HG03196 (cell line): ENCODE data around the gene IL12RB1.

ENCODE experiments used
- ATAC-seq: cut with Tn5 transposase; IDR thresholded peaks from one replicate; pipeline ENCODE4 v1.9.1; 2021; ENCODE audit not compliant: unreplicated experiment

The IL12RB1 gene

GRCh38 chr19:18086590-18087138 lies at the start of gene IL12RB1:
Gene IL12RB1, minus strand, starts transcription at chr19:18086934. Its CDS starts 111 bp downstream, at chr19:18086823.
- ATAC-seq: no peak

GRCh38 chr19:18135712-18136584 lies 49.2 kb upstream of the IL12RB1 start:
- ATAC-seq: no peak

DNA sequence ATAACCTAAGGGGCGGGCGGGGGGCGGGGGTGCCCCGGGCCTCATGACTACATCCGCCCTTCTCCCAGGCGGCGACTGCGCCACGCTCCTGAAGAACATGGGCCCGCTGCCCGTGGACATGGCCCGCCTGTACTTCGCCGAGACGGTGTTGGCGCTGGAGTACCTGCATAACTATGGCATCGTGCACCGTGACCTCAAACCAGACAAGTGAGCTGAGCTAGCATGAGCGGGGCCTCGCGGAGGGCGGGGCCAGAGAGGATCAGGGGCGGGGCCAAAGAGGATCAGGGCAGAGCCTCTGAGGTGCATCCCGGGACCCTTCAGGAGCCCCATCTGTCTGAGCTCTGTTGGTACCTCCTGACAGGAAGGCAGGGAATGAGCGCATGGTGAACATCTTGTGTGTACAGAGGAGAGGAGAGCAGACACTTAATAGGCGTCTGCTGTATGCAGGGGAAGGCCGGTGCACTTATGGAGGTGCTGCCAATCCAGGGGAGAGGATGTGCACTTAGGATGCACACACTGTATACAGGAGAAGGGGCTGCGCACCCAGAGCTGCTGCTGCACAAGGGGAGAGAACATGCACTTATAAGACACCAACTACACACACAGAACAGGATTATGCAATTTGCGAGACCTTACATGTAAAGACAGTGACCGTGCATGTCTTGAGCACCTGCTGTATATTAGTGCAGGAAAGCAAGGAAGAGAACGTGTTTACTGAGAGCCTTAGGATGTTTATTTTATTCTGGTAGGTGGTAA lies 45.3 kb upstream of the IL12RB1 start:
- no peak for ATAC-seq

GRCh38 chr19:18130523-18131242 lies 43.9 kb upstream of the IL12RB1 start:
- ATAC-seq: no peak

- ATAC-seq: no peak
Observed at GRCh38 chr19:18128805-18129204, 42.1 kb upstream of the IL12RB1 start.

- no peak for ATAC-seq
Observed at GRCh38 chr19:18128044-18128443, 41.3 kb upstream of the IL12RB1 start.

GRCh38 chr19:18126097-18126496 lies 39.4 kb upstream of the IL12RB1 start:
- ATAC-seq: no peak

- no peak for ATAC-seq
Observed at GRCh38 chr19:18123819-18124218, 37.1 kb upstream of the IL12RB1 start.

DNA sequence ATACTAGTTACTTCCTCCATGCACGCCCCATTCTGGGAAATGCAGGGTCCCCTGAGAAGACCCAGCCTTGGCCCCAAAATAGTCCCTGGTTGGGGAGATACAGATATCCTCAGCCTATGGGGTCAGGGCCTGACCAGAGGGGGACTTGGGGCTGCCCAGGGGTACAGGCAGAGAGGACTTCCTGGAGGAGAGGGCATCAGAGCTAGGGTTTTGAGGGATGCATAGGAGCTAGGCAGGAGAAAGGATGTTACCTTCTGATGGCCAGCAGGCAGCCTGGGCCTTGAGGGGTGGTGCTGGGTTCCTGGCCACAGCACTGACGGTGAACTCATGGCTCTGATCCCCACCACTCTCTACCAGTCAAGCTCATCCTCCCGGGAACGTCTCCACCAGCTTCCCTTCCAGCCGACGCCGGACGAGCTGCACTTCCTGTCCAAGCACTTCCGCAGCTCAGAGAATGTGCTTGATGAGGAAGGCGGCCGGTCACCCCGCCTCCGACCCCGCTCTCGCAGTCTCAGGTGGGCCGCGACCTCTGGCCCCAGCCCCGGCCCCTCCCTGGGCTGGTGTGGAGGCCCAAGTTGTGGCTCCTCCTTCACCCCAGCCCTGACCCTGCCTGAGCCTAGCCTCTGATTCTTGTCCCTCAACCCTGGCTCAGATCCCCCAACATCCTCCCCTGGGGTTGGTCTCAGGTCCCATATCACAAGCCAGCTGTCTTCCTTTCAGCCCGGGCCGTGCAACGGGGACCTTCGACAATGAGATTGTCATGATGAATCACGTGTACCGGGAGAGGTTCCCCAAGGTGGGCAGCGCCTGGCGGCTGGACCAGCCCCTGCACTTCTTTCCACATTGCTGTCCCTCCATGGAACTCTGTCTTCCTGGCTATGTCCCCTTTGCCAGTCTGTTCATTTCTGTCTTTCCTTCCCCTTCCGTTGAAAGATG lies 36.4 kb upstream of the IL12RB1 start:
- ATAC-seq: no peak

DNA sequence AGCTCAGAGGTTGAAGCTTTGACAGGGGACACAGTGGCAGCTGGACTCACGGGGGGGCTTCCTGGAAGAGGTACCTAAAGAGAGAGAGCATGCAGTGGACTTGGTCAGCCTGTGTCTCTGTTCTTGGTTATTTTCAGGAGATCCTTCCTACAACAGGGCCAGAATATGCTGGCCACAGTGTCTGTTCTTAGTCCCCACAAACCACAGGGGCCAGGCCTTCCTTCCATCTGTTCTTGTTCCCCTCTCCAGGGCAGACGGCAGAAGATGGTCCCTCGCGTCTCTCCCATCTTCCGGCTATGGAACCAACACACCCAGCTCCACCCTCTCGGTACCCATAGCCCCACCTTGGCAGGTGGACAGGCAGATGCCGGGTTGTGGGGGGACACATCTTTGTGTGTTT lies 35.7 kb upstream of the IL12RB1 start:
- no peak for ATAC-seq

DNA sequence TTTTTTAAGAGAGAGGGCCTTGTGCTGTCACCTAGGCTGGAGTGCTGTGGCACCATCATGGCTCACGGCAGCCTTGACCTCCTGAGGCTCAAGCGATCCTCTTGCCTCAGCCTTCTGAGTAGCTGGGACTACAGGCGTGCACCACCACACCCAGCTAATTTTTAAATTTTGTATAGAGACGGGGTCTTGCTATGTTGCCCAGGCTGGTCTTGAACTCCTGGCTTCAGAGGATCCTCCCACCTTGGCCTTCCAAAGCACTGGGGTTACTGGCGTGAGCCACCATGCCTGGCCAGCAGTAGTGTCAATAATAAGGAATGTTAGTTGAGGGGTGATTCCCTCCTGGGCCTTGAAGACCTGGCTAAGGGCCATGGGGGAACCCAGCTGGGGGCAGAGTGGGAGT lies 34.4 kb upstream of the IL12RB1 start:
- no peak for ATAC-seq

GRCh38 chr19:18120127-18120526 lies 33.4 kb upstream of the IL12RB1 start:
- ATAC-seq: no peak

DNA sequence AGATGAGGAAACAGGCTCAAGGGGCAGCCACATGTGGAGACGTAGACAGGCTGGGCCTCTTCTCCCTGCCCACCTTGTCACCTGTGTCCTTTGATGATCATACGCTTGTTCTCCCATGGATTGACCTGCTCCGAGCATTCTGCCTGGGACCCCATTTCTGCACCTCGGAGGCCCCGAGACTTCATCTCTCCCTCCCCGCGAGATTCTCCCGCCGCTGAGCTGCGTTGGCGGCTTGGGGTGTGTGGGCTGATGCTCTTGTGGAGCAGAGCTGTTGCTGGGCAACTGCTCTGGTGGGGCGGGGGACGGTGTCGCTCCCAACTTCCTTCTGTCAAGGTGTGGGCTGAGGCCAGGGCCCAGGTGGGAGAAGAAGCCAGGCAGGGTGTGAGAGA lies 33.0 kb upstream of the IL12RB1 start:
- ATAC-seq: no peak

DNA sequence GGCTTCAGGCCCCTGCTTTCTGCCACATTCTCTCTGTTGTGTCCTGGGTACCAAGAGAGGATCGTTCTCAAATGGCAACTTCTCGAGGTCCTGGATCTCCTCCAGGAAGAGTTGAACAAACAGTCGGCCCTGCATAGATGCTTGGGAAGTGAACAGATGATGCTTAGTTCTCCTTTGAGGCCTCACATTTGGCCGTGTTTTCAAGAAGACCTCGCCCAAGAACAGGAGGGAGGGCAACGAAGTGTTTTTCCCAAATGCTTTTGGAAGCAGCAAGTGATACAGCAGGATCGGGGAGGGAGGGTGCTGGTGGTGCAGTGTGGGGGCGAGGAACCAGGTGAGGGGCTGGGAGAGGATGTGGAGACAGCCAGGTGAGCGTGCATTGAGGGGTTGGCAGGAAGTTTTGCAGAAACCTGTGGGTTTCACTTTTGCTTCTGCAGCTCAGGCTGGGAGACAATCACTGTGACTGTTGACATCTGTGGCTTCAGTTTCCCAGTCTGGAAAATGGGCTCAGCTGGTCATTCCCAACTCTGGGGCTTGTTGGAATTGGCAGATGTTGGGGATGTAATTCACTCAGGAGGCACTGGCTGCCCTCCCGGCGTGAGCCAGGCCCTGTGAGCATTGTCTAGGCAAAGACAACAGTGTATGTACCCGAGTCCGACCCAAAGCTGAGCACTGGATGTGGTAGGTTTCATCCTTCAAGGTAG lies 32.4 kb upstream of the IL12RB1 start:
- no peak for ATAC-seq

- ATAC-seq: no peak
Observed at GRCh38 chr19:18118420-18119012, 31.8 kb upstream of the IL12RB1 start.

GRCh38 chr19:18117692-18118378 lies 31.1 kb upstream of the IL12RB1 start:
- ATAC-seq: peak; percentile 75

GRCh38 chr19:18117364-18117691 lies 30.6 kb upstream of the IL12RB1 start:
- no peak for ATAC-seq

- ATAC-seq: no peak
Observed at GRCh38 chr19:18114483-18114882, 27.7 kb upstream of the IL12RB1 start.

DNA sequence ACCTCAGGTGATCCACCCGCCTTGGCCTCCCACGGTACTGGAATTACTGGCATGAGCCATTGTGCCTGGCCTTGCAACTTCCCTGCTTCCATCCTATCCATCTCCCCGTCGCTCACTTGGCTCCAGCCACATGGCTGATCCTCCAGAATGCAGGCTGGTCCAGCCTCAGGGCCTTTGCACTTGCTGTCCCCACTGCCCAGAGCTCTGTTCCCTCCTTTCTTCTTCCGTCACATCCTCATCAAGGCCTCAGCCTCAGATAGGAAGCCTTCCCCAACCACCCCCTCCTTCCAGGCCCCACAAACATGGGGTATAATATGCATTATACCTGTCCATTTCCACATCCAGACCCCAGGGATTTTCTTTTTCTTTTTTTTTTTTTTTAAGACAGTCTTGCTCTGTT lies 27.1 kb upstream of the IL12RB1 start:
- ATAC-seq: no peak
